Embryonic facial prominence (tissue), 1 donor: ENCODE data around the gene TSC22D1.

Experiments used
- DNase-seq: peaks from one replicate; pipeline ENCODE4 v3.0.0-alpha.2; 2016; ENCODE audit errors: extremely low spot score

TSC22D1 gene

GRCh38 chr13:44453069-44453468 lies 123.1 kb downstream of the TSC22D1 start:
- DNase-seq, result no peak

- DNase-seq, result no peak
Observed at GRCh38 chr13:44452418-44452817, 123.7 kb downstream of the TSC22D1 start.

- DNase-seq, result no peak
Observed at GRCh38 chr13:44451651-44452050, 124.5 kb downstream of the TSC22D1 start.

- DNase-seq, result no peak
Observed at GRCh38 chr13:44451126-44451525, 125.0 kb downstream of the TSC22D1 start.

- no peak for DNase-seq
Observed at GRCh38 chr13:44449999-44450821, 125.9 kb downstream of the TSC22D1 start.

GRCh38 chr13:44448875-44449274 lies 127.3 kb downstream of the TSC22D1 start:
- no peak for DNase-seq

GRCh38 chr13:44448373-44448772 lies 127.8 kb downstream of the TSC22D1 start:
- no peak for DNase-seq

- DNase-seq, result no peak
Observed at GRCh38 chr13:44447783-44448321, 128.3 kb downstream of the TSC22D1 start.

GRCh38 chr13:44440046-44440608 lies 136.0 kb downstream of the TSC22D1 start:
- no peak for DNase-seq

GRCh38 chr13:44439452-44440024 lies 136.6 kb downstream of the TSC22D1 start:
- no peak for DNase-seq

- no peak for DNase-seq
Observed at GRCh38 chr13:44438234-44438579, 137.9 kb downstream of the TSC22D1 start.

GRCh38 chr13:44437356-44438233 lies 138.5 kb downstream of the TSC22D1 start:
- peak; percentile 63 for DNase-seq

- peak; percentile 96 for DNase-seq
Observed at GRCh38 chr13:44436589-44437337, 139.4 kb downstream of the TSC22D1 start.

GRCh38 chr13:44435919-44436510 lies 140.1 kb downstream of the TSC22D1 start:
- no peak for DNase-seq

- DNase-seq, result peak; percentile 99
Observed at GRCh38 chr13:44435142-44435918, 140.8 kb downstream of the TSC22D1 start.

GRCh38 chr13:44434766-44435141 lies 141.4 kb downstream of the TSC22D1 start:
- no peak for DNase-seq

- no peak for DNase-seq
Observed at GRCh38 chr13:44433863-44434765, 142.0 kb downstream of the TSC22D1 start.

GRCh38 chr13:44432650-44433049 lies 143.5 kb downstream of the TSC22D1 start:
- DNase-seq, result no peak

- DNase-seq, result no peak
Observed at GRCh38 chr13:44431150-44431549, 145.0 kb downstream of the TSC22D1 start.
